HG03520 (cell line): Measurements from ENCODE around the gene ALOX15B.
A peak's percentile ranks its signal among the peaks of the same experiment; 100 is the strongest.

ENCODE experiments used
- ATAC-seq: cut with Tn5 transposase; IDR thresholded peaks from one replicate; pipeline ENCODE4 v1.9.1; 2021; ENCODE audit warnings: mild to moderate bottlenecking, moderate library complexity; ENCODE audit not compliant: unreplicated experiment

ALOX15B gene

DNA sequence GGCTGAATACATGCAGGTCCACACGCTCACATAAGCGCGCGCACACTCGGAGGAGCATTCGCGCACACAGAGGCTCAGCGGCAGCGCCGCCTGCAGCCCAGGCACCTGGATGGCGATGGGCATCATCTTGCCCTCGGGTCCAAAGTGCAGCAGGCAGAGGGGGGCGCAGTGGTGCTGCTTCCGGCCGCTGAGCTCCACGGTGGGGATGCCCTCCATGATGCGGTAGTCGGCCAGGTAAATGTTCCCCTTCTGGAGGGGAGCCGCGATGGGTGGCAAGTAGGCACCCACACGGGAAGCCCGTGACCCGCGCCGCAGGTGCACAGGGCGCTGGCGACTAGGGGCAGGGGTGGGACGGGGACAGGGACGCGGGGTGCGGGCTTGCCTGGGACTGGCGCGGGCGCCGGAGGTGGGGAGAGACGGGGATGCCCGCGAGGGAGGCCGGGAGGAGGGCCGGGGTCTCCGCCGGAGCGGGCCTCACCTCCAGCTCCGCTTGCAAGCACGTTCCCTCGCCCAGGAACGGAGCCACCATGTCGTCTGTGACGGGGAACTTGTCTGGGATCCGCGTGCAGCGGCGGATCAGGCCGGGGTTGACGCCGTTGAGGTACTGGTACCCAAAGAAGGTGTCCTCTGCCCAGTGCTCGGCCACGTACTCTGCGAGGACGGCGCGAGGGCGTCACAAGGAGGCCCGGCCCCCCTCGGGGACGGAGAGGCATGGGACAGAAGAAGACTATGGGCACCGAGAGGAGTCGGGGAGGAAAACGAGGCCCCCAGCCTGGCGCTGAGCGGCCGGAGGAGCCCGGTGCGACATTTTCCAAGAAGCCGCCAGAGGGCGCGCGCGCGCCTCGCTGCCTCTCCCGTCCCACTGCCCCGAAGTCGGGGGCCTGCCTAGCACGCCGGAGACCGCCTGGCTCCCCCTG lies 40.7 kb downstream of the ALOX15B start:
- ATAC-seq: peak; percentile 65

DNA sequence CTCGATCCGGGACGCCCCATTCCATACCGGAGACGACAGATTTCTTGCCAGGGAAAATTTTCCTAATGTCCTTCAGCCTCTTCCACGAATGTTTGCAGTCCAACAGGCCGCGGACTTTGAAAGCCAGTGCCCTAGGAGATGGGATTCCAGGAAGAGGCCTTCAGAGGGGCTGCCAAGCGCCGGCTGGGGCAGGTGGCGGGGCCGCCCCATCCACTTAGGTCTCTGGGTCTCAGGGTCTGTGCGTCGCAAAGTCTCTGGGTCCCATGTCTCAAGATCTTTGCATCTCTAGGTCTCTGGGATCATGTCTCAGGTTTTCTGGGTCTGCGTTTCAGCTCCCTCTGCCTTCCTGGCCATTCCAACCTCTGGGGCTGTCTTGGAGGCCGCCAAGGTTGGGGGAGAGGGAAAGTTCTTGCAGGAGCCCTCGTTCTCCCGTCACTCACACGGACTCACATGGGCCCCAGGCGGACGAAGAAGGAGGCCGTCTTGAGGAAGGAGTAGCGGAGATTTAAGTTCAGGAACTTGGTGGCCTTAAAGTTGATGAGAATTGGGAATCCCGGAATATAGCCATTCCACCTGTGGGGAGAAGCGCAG lies 41.4 kb downstream of the ALOX15B start:
- no peak for ATAC-seq

DNA sequence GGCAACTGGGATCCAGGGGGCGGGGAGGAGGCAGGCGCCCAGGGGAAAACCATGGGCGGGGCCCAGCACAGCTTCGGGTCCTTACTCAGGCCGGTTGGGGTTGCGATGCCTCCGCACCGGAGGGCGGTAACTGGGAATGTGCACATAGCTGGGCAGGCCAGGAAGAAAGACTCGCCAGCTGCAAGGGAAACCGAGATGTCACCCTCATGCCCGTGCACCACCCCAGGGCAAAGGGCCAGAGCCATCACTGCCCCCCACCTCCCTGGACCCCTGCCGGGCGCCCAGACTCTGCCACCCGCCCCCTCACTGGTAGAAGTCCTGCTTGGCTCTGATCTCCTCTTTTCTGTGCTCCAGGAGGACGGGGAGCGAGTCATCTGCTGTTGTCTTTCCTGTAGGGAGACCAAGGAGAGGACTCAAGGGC lies 42.0 kb downstream of the ALOX15B start:
- no peak for ATAC-seq

DNA sequence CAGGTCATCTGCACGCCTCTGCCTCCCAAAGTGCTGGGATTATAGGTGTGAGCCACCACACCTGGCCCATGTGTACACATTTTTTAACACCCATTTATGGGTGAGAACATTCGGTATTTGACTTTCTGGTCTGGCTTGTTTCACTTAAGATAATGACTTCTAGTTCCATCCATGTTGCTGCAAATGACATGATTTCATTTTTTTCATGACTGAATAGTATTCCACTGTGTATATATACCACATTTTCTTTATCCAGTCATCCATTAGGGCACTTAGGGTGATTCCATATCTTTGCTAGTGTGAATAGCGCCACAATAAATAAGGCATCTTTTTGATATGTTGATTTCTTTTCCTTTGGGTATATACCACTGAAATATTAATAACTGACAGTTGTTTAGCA lies 43.0 kb downstream of the ALOX15B start:
- ATAC-seq: no peak

DNA sequence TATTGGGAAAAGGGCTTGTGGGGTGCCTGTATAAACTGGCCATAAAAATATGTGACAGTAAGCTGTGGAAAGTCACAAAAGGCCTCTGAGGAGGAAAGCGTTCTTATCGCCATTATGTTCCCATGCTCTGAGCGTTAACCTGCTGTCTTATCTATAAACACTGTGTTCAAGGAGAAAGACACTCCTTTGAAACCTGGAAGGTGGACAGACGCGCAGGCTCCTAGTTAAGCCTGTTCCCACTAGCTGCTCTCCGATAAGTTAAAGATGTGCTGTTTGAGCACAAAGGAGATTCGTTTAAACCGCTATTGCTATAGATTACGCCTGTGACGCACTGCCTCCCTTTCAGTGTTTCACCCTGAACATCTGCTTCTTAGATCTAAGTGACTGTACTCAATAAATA lies 43.4 kb downstream of the ALOX15B start:
- no peak for ATAC-seq

DNA sequence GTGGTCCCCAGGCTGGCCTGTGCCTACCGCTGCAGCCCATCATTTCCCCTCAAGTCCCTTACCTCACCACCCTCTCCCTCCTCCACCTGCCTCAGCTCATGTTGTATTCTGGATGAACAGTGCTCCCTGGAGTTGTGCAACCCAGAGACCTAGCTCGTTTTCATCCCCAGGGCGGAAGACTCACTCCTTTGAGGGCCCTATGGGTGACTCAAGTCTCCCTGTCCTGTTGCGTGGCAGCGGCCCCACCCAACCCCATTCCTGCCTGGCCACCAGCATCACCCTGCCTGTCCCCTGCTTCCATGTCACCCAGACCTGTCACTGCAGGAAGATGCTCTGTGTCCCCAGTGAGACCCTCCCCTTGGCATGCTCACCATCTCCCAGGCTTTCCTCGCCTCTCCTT lies 45.4 kb downstream of the ALOX15B start:
- ATAC-seq: no peak

DNA sequence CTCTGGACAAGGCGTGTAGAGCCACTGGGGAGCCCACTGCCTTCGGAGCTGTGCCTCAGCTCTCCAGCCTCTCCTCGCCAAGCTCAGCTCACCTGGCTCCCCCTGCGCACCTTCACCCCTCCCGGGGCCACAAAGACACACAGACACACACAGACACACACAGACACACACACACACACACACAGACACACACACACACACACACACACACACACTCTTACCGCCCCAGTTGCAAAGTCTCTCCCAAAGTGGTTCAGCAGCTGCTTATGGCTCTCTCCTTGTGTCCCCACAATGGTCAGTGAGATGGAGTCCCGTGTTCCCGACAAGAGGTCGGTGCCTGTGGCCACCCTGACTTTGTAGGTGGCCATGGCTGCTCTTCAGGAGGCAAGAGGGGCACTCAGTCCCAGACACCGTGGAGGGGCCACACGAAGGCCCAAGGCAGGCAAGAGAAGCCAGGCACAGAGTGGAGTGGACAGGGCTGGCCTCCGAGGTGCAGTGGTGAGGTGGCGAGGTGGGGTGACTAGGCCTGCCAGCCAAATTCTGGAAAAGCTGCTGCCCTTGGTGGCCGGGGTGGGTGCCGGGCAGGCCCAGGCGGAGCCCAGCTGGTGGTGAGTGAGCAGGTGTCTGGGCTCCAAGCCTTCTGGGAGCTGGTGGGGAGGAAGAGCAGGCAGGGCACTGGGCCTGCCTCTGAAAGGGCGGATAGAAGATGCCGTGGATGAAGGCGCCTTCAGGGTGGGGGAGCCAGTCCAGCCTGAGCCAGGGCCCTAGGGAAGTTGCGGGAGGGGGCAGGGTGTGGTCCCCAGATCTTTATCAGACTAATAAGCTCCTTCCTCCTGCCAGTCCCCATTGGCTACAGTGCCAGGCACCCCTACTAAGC lies 48.5 kb downstream of the ALOX15B start, which contains the start of gene ALOX12B:
TSS of gene ALOX12B (minus strand) at position 642 of the 877 bp plus-strand sequence. CDS start at position 368, 274 bp downstream.
- no peak for ATAC-seq

DNA sequence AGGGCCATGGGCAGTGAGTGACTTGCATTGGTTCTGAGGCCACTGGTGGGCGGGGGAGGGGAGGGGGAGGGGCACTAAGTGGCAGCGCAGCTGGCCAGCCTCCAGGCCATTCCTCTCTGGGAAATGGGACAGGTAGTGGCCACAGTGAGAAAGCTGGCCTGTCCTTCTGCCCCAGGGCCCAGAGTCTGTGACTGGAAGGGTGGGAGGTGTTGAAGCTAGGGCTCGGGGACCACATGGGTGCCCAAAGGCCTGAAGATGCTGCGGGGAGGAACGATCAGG lies 49.0 kb downstream of the ALOX15B start:
- no peak for ATAC-seq

DNA sequence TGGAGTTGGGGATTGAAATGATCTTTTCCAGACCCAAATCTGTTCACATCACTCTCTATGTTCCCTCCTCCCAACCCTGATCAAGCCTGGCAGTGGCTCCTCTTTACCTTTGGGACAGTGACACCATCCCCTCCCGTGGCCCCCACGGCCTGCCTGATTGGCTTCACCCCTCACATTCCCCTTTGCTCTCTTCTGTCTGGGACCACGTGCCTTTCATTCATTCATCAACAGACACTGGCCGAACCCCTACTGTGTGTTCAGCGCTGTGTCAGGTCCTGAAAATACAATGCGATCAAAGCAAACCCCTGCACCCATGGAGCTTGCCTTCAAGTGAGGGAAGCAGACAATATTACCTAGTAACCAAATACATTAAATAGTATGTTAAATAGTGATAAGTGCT lies 50.9 kb downstream of the ALOX15B start:
- ATAC-seq: no peak

DNA sequence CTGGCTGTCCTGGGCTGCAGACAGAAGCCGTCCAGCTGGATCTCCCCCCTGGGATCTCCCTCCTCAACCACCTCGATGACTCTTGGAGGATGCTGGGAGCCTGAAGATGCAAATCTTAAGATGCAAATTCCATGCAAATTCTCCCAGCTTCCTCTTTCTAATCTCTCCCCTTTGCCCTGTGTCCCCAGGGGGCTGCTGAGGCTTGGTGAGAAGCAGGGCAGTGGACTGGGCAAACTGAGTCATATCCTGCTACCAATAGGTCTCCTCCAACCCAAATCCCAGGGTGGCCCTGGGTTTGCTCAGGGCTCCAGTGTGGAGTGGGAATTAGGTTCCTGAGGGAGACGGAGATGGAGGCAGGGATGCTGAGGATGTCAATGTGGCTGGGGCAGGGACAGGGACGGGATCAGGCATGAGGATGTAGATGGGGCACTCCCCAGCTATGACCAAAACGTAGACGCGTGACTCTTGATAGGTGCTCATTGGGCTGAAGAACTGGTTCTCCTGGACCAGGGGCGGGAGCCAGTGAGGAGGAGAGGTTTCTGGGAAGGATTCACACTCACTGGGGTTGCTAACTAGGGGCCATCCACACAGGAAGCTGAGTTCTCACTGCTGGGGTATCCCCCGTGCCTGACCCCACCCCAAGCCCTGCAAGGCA lies 52.3 kb downstream of the ALOX15B start:
- ATAC-seq: no peak

DNA sequence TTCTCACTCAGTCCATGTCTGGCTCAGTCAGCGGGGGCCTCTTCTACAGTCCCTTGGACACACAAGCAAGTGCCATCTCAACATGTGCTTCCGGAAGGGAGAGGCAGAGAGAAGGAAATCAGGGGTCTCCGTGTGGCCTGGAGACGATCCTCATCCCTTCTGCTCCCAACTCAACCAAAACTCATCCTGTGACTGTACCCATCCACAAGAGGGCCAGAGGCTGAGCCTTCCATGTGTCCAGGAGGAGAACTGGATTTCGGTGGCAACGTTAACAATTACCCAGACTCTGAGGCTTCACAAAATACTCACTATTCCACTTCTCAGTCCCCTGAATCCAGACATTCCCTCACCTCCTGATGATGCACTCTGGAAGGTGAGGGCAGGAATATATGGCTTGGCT lies 56.5 kb downstream of the ALOX15B start:
- ATAC-seq: no peak

DNA sequence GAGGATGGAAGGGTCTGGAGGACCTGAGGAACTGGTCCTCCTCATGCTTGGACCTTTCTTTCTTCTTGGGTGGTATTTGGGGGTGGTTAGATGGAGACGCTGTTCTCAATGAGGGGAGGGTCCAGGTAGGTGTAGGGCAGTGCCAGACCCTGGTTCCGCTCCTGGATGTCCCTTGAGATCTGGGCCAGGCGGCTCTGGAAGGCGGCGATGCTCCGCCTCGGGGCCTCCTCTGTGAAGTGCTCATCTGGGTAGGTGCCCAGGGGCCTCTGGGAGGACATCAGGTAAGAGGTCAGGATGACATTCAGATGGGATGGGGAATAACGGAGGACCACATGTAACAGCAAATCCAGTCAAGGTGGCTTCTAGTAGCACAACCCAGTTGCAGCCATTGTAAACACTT lies 57.7 kb downstream of the ALOX15B start:
- no peak for ATAC-seq
